G401.6 (cell line): ENCODE data around the gene CDH26.

Experiments
- FAIRE-seq: peaks from 2 replicates; lab custom pipeline; 2012; peaks lifted over from hg19 to GRCh38; lab: Jason Lieb, UNC

Gene CDH26

DNA sequence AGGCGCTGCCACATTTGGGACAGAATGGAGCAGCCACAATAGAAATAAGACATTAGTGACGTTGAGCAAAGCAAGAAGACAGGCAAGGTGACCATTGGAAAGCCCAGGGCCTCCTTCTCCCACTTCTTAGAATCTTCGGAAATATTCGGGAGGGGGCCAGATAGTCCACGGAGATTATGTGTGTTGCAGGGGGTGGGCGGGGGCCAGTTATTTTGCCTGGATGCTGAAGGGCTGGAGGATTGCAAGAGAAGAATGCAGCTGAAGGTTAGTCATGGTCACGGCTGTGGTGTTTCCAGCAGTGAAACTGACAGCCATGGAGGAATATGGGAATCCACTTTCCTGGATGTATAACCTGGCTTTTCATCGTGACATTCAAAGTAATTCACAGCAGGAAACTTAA is 88.6 kb downstream of the CDH26 start:
- FAIRE-seq = no peak

DNA sequence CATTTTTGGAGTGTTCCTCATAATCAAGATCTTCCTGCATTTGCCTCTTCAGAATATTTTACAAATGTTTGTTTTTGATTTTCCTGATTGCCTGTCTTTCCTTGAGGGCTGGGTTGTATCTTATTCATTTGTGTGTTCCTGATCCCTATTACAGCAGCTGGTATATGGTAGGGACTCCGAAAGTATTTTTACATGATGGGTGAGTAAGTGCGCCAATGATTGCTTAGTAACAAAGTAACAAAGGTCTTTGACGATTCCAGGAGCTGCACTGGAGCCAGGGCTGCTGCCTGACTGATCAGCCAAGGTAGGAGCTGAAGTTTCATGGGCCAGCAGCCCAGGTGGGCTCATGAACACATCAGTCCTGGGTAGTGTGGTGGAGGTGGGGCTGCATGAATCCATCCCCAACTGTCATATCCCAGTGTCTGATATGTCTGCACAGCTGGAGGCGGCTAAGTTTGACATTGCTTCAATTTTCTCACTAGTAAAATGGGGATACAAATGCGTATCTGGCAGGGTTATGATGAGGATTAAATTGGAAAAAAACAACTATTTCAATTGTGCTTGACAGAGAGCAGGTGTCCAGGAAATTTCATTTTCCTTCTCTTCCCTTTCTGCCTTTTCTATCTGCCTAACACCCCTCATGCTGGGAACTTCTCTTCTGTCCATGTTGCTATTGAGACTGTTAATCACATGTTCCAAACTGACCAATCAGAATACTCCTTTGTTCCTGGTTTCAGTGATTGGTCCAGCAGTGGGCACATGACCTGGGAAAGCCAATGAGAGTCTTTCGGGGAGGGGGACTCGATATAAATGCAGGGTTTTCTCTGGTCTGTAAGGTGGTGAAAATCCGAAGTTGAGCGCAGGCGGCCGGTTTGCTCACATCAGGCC is 90.7 kb downstream of the CDH26 start:
- FAIRE-seq = no peak

DNA sequence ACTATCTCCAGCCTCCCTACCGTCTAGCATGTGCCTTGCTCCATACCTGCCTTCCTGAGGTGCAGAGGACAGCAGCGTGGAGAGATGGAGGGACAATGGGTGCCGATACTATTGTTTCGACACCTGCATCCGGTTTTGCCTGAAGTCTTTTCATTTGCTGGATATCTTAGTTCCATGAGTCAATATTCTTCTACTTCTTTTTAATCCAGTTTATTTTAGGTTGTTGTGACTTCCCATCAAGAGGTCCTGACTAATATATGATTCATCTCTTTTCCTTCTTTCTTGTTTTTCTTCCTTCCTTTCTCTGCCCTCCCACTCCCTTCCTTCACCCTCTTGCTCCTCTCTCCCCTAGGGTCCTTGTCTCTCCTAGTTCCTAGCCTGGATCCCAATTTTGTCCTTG is 91.4 kb downstream of the CDH26 start:
- FAIRE-seq = no peak

DNA sequence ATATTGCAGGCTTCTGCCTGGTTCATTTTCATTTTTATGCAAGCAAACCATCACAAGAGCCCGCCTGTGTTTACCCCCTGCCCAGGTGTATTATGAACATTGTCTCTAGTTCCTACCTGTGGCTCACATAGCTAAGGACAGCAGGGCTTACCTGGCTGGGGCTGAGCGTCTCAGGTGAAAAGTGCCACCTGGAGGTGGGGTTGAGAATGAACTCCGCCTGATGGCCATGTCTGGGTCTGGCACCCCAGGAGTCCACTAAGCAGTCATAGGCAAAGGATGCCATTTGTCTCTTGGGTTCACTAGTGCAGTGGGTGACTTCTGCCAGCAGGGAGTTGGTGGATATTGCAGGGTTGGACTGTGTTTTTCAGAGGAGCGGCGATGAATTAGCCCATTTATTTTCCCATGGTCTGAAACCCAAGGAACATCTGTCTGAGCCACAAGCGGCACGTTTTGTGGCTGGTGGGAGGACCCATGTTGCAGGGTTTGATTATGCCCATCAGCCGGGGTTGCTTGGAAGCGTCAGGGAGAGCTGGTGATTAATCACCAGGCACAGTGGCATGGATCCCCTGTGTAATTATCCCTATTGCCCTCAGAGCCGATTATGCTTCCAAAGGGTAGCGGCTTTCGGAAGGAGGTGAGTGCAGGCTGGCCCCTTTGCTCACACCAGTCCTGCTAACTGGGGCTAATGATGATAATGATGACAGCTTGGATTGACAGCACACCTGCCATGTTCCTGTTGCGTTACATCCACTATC is 92.1 kb downstream of the CDH26 start:
- no peak for FAIRE-seq

DNA sequence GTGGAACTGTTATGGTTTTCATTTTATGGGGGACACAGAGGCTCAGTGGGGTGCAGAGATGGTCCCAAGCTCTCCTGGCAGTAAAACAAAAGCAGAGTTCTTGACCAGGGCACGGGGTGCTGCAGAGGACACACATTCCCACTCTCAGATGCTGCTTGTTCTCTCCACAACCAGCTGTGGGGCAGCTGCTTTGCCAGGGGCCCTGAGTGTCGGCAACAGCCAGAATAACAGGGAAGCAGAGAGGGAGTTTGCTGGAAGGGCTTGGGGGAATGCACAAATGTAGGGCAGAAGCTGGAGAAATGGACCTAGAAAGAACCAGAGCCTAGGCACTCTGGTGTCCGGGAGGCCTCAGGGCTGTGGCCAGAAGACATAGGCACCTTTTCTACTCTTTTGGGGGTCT is 93.7 kb downstream of the CDH26 start:
- no peak for FAIRE-seq

DNA sequence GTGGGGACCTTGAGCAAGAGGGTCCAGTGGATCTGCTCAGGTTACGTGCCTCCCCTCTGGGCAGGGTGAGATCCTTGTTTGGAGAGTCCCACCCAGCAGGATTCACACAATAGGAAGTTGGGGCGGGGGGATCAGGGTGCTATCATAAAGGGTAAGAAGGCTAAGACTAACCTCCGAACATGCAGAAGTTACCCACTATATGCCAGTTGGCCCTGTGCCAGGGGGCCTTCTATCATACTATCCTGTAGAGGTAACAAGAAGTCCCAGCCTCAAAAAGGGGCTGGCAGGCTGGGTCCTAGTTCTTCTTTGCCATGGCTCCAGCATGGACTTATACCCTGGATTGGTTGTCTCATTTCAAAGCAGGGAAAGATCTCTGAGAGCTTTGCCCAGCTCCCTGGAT is 94.1 kb downstream of the CDH26 start:
- no peak for FAIRE-seq

DNA sequence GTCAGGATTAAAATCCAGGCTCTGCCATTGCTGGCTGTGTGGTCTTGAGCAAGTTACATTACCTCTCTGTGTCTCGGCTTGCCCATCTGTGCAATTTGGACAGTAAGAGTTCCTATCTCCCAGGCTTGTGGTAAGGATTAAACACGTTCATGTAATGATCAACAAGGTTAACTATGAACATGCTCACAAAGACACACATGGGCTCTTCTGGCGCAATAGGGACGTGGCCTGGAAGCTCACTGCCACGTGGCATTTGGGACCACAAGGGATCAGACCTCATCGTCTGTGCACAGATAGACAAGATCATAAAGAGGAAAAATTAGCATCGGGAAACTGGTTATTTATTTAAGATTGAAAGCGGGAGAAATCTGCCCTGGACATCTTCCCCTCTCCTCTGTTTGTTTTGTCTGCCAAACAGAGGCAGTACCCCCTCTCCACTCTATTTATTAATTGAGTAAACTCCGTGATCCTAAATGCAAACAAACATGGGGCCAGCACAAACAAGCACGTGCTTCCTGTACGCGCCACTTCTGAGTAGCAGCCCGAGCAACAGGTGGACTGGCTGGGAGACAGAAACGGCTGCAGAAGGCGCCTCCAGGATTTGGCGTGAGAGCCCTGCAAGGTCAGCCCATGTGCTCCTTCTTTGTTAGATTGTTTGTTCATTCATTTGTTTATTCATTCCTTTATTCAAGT is 95.0 kb downstream of the CDH26 start:
- no peak for FAIRE-seq

DNA sequence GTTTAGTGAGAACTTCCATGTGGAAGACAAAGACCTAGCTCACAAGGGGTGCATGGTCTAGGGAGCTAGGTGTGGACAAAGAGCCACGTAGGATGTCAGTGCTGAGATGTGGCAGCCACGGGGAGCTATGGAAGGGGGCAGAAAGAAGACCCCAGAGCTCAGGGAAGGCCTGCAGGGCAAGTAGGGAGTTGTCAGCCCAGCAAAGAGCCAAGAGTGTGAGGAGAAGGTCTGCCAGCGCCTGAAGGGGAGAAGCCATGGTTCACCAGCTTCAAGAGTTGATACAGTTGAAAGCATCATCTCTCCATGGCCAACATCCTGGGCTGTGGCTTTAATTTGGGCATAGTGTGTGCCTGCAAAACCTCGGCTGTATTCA is 95.6 kb downstream of the CDH26 start:
- FAIRE-seq = no peak

DNA sequence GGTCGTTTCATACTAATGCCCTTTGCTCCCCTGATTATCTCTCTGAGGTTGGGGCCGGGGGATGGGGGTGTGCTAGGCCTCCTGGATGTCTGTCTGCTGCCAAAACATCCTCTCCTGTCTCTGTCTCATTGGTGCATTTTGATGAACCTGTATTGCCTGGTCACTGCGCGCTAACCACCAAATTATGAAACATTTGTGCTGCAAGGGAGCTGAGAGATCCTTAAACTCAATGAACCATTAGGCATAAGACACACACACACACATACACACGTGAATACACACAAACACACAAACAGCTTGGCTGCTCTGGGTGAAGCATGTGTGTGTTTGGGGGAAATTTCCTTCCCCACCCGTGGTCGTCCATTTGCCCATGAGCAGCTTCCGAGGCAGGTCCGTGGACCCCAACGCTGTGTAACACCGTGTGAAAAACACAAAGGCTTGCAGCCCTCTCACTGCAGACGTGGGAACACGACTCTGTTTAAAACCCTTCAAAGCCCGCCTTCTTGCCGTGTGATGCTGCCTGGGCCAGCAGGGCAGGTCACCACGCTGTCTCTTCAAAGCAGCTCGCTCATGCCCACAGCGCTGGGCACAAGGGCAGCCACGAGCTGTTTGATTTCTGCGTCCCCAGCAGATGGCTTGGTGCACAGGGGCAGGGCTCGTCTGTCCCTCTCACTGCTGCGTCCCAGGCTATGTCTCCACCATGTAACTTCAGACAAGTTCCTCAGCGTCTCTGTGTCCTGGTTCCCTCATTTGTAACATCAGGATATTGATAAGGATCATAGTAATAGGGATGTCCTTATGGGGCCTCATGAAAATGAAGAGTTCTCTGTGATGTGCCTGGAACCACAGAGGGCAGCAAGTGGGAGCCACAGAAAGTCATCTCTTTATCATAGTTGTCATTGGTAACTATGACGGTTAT is 96.8 kb downstream of the CDH26 start:
- no peak for FAIRE-seq

DNA sequence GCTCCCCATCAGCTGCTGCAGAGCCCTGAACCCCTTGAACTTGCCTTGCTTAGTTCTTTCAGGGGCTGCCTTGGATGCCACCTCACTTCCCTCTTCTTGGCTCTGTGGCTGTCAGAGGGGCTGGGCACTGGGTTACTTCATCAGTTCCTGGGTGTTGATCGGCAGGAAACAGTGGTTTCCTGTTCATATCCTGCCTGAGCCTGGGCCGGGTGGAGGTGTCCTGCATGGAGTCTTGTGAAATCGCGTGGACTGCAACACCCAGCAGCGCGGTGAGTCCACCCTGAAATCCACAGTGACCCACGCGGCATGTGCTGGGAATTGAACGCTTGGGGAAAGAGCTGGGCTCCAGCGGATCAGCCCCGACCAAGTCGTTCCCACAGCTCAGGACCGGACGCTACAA is 97.5 kb downstream of the CDH26 start:
- no peak for FAIRE-seq

DNA sequence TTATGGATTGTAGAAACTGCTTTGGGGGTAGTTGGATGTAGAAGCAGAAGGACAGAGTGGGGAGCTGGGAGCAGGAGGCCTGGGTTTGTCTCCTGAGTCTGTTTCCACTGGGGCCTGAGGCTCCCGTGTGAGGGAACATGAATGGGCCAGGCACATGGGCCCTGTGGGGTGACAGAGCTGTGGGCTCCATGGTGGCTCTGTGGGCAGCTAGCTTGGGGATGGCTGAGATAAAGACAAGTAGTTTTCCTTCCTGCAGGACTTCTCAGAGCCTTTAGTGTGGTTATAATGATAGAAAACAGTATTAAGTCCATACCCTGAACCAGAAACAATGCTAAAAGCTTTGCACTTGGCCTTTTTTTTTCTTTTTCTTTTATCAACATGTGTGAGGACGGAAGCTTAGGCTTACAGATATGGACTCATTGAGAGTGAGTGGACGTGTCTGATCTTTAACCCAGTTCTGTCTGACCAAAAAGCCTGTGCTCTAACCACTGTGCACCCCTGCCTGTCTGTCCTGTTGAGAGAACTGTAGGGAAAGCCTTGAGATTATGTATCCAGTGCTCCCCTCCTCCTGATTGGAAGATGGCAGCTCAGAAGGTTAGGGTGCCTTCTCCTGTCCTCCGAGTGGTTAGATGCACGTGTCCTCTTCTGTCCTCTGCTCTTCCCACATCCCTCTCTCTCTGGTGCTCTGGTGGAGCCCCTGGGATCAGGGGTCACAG is 98.3 kb downstream of the CDH26 start:
- no peak for FAIRE-seq

DNA sequence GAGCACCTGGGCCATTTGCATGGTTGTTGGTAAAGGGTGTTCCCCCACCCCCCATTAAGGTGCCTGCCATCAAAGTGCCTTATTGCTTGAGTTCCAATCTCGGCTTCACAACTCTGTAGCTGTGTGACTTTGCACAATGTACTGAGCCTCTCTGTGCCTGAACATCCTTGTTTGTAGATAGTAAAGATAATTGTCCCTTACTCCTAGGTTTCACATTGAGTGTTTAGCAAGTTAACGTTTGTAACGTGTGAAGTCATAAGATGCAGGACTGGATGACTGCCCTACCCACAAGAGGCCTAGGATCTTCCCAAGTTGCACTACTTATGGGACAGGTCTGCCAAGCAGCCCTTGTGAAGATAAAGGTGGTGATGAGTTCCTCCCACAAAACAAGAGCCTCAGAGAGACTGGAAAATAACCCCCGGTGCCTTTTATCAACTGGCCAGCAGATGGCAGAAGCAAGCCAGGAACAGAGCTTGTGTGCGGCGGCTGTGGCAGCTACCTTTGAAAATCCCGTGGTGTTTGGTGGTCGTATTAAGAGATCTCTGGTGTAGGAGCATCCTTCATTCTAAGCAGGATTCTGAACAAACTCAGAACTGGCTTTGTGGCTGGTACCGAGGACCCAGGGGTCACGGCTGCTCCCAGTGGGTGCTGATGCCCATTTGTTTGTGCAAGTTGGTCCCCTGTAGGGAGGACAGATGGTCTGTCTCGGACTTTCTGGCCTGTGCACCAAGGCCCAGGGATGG is 99.1 kb downstream of the CDH26 start:
- no peak for FAIRE-seq

DNA sequence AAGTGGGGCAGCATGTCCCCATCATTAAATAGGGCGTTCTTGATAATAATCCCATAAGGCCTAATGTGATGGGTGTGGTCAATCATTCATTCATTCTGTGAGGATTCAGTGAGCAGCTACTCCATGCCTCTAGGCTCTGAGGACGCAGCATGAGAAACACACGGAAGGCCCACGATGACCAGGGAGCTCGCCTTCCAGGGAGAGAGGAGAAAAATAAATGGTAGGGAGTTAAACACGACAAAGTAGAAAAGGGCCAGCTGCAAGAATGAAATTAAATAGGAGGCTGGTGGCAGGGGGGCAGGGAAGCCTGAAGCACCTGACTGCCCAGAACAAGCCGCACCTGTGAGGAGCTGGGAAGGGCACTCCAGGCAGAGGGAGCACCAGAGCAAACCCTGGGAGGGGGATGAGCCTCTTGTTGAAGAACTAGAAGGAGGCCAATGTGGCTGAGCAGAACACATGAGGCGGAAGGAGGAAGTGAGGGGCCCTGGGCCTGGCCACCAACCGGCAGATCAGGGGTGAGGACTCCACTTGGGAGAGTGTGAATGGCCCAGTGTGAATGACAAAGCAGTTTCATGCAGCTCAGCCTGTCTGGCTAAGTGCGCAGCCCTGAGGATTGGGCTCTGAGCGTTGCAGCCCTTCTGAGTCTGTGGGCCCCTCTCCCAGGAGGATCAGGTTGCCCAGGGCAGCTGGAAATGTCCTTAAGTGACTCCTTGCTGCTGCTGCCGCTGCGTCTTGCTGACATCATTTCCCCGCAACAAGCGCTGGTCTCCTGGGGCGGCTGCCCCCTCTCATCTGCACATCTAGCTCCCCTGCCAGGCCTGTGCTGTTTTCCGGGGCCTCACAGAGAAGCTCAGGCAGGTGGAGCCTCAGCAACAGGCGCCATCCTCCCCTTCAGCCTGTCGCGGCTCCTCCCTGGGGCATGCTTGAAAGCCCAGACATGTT is 99.9 kb downstream of the CDH26 start:
- FAIRE-seq = no peak

DNA sequence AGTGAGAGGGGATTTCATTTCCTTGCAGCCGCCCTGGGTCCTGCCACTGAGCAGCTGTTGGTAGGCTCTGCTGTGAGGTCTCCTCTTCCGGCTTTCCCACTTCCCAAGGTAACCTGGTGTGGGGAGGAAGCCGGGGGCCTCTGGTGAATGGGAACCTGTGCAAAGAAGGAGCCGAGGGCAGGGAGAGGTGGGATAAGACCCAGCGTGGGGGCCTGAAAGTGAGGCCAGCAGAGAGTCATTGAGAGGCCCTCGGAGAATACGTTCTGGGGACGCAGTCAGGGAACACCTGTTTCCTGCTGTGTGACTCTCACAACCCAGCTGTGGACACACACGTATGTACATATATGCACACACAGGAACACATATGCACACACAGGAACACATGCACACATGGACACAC is 100.7 kb downstream of the CDH26 start:
- no peak for FAIRE-seq

DNA sequence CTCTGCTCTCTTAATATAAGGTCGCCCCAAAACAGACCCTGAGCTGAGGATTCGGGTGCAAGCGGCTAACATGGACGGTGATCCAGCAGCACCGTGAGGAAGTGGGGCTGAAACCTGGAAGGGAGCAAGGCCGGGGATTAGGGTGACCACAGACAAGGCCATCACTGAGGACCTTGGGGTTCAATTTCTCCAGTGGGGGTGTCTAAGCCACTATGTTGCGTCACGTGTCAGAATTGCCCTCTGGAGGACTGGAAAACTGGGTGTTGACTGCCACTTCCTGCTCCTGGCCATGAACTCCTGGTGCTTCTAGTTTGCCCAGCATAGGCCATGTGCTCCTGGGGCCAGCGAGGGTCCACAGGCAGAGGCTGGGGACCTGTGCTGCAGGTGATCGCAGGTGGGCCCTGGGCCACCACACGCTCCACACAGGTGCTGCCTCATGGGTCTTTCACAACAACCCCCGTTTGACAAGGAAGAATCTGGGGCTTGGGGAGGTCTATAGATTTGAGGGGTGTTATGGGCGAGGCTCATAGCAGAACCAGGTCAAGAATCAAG is 101.9 kb downstream of the CDH26 start:
- FAIRE-seq = no peak

DNA sequence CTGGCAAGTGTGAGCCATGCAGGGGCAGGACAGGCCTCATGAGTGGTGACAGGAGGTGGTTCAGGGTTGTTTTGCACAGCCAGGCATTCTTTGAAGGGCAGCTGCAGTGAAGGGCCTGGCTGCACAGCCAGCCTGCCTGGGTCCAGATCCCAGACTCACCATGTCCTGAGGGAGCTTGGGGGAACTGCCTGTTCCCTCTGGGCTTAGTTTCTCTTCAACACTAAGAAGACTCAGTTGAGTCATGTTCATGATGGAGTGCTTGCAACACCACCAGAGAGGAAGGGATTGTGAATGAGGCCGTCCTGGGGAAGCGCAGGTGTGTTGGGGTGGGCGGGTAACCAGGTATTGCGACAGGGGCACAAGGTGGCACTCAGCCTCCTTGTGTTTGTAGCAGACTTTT is 102.4 kb downstream of the CDH26 start:
- FAIRE-seq = no peak

DNA sequence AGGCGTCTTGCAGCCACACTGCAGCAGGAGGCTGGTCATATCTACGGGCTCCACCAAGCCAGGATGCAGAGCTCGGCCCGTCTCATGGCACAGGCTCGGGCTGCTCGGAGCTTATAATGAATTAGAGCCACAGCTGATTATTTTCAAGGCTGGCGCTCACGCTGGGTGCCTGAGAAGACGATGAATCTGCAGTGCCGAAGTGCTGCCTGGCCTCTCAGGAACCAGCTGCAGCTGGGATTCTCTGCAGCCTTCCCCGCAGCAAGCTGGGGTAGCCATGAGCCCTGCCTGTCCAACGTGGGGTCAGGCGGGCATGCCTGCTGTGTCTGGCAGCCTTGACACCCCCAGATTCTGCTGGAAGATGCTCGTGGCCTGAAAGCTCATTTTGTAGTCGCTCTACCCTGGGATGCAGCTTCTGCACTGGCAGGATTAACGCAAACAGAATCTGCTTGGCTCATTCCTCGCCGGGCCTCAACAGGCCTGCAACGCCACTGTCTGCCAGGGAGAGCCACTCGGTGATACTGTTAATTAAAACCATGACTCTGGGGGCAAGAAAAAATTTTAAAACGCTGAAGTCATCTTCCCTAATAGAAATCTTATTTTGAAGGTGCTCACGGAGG is 104.3 kb downstream of the CDH26 start:
- no peak for FAIRE-seq

DNA sequence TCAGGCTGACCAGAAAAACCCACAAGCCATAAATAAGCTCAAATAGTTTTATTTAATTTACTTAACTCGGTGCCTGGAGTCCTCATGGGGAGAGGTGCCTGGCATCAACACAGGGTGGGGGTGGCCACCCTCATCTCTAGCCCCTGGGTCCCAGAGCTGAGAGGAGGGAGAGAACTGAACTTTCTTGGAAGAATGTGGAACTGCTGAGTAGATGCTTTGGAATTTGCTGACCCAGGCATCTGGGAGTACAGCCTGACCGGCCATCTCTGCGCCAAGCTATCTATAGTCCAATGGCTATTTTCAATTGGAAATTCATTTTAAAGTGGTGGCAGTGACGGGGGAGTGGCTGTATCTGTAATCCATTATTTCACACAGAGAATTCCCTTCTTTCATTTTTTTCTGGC is 104.8 kb downstream of the CDH26 start:
- FAIRE-seq = no peak
